GM12892 (cell line): ENCODE results near the gene DECR2.
"Not testable (repeated sequence)": the region's sequence is repeated elsewhere in the genome, so short reads cannot be mapped to it uniquely, and the experiment has no call there.

Experiments used
- DNase-seq: peaks from one replicate; pipeline ENCODE4 v3.0.0; 2011; ENCODE audit not compliant: insufficient read length
- FAIRE-seq: peaks from 2 replicates; lab custom pipeline; 2011; peaks lifted over from hg19 to GRCh38; lab: Jason Lieb, UNC
- POLR2A ChIP-seq: IDR thresholded peaks from 2 replicates; pipeline ENCODE4 v1.6.1; 2011; ENCODE audit warnings: low read depth, low read length, control low read depth
- POLR2AphosphoS5 ChIP-seq: IDR thresholded peaks from 2 replicates; pipeline ENCODE4 v1.6.1; 2011; ENCODE audit warnings: low read depth, low read length, control low read depth
- TAF1 ChIP-seq: IDR thresholded peaks from 2 replicates; pipeline ENCODE4 v1.6.1; 2011; ENCODE audit warnings: low read depth, mild to moderate bottlenecking, control low read depth, low read length, borderline replicate concordance

The DECR2 gene

GRCh38 chr16:375927-376816, 25.5 kb upstream of the DECR2 start:
- no peak for TF ChIP-seq POLR2AphosphoS5
- no peak for TF ChIP-seq POLR2A
- TF ChIP-seq TAF1 = no peak
- DNase-seq (no peak), FAIRE-seq (no peak)

GRCh38 chr16:376817-377418, 24.8 kb upstream of the DECR2 start:
- TF ChIP-seq POLR2A (no peak), POLR2AphosphoS5 (no peak), TAF1 (no peak)
- FAIRE-seq (no peak), DNase-seq (no peak)

- DNase-seq = no peak
- no peak for TF ChIP-seq POLR2AphosphoS5
- no peak for FAIRE-seq
Measured at GRCh38 chr16:377419-377951, 24.2 kb upstream of the DECR2 start.

- DNase-seq, FAIRE-seq: not testable (repeated sequence)
Measured at GRCh38 chr16:378113-378820, 23.4 kb upstream of the DECR2 start.

GRCh38 chr16:378821-379182, 22.9 kb upstream of the DECR2 start:
- no peak for TF ChIP-seq TAF1
- no peak for TF ChIP-seq POLR2A
- TF ChIP-seq POLR2AphosphoS5 = no peak
- DNase-seq = no peak
- no peak for FAIRE-seq

- FAIRE-seq (no peak), DNase-seq (no peak)
- TF ChIP-seq POLR2A (no peak), TAF1 (no peak), POLR2AphosphoS5 (no peak)
Measured at GRCh38 chr16:379183-379960, 22.3 kb upstream of the DECR2 start.

GRCh38 chr16:379961-380761, 21.5 kb upstream of the DECR2 start:
- TF ChIP-seq POLR2AphosphoS5 (no peak), POLR2A (no peak), TAF1 (no peak)
- DNase-seq (no peak), FAIRE-seq (no peak)

- DNase-seq = no peak
- TF ChIP-seq POLR2AphosphoS5 (no peak), TAF1 (no peak), POLR2A (no peak)
- no peak for FAIRE-seq
Measured at GRCh38 chr16:380762-381011, 21.0 kb upstream of the DECR2 start.

GRCh38 chr16:381012-381788, 20.5 kb upstream of the DECR2 start:
- TF ChIP-seq TAF1 (no peak), POLR2A (no peak), POLR2AphosphoS5 (no peak)
- peak; percentile 61 for DNase-seq
- FAIRE-seq = no peak
